Measurements from ENCODE around the gene HIP1. TPM values are rescaled to one million over a fixed set of nuclear protein-coding genes. Genes with fewer than 3 reads are reported as not detected.

Gene HIP1
- total RNA-seq, 1 experiment from 2014 or later: 32.0 TPM

- H3K4me2 ChIP-seq: no peak overlapping the region
- POLR2A ChIA-PET (ENCODE audit: unreplicated experiment): interaction anchor here (0.7 kb wide), 1 partner anchor 49 kb away, joined by 3 read pairs; no protein-coding TSS in a partner anchor
- H3F3A ChIP-seq (ENCODE audit: insufficient read depth, low read depth): no peaks in the 10 kb centered on the region
- no peak overlapping the region for H2AFZ ChIP-seq
- no peaks in the 10 kb centered on the region for H3K36me3 ChIP-seq (ENCODE audit: low read depth)
- no peaks in the 10 kb centered on the region for H3K9me2 ChIP-seq (ENCODE audit: insufficient read depth)
- no peaks in the 10 kb centered on the region for H3K4me1 ChIP-seq (replicated peaks; ENCODE audit: insufficient read depth)
- H3K79me2 ChIP-seq (ENCODE audit: low read depth): no peaks in the 10 kb centered on the region
- DNase-seq: no peak
- no peaks in the 10 kb centered on the region for H3K27me3 ChIP-seq (ENCODE audit: insufficient read depth, low read depth)
- BruUV-seq (replicated peaks): no TSS peak
- H4K20me1 ChIP-seq (ENCODE audit: insufficient read depth): no peaks in the 10 kb centered on the region
- CTCF ChIA-PET: no interaction called here
- H3K4me3 ChIP-seq: no peak overlapping the region
- no peaks in the 10 kb centered on the region for H3K9me3 ChIP-seq (ENCODE audit: insufficient read depth, low read depth)
- no peak overlapping the region for H3K27ac ChIP-seq
- TF ChIP-seq EZH2 (IDR thresholded peaks at IDR 0.05; ENCODE audit: low read depth) (no peak), CTCF (conservative IDR thresholded peaks at IDR 0.05) (no peak)
- intact Hi-C loops (cut with micrococcal nuclease; ENCODE audit: unreplicated experiment): no loop called here
Observed at GRCh38 chr7:75711656-75712514, 26.9 kb downstream of the HIP1 start.

- no peaks in the 10 kb centered on the region for H3F3A ChIP-seq (ENCODE audit: insufficient read depth, low read depth)
- BruUV-seq (replicated peaks): no TSS peak
- H3K36me3 ChIP-seq (ENCODE audit: low read depth): no peaks in the 10 kb centered on the region
- POLR2A ChIA-PET (ENCODE audit: unreplicated experiment): no interaction called here
- no peaks in the 10 kb centered on the region for H3K79me2 ChIP-seq (ENCODE audit: low read depth)
- H2AFZ ChIP-seq: no peak overlapping the region
- H4K20me1 ChIP-seq (ENCODE audit: insufficient read depth): no peaks in the 10 kb centered on the region
- H3K4me2 ChIP-seq: no peak overlapping the region
- CTCF ChIA-PET: no interaction called here
- no peaks in the 10 kb centered on the region for H3K27me3 ChIP-seq (ENCODE audit: insufficient read depth, low read depth)
- no peaks in the 10 kb centered on the region for H3K4me1 ChIP-seq (replicated peaks; ENCODE audit: insufficient read depth)
- DNase-seq: no peak
- H3K27ac ChIP-seq: no peak overlapping the region
- no peaks in the 10 kb centered on the region for H3K9me3 ChIP-seq (ENCODE audit: insufficient read depth, low read depth)
- intact Hi-C loops (cut with micrococcal nuclease; ENCODE audit: unreplicated experiment): no loop called here
- H3K4me3 ChIP-seq: no peak overlapping the region
- TF ChIP-seq CTCF (conservative IDR thresholded peaks at IDR 0.05) (no peak), EZH2 (IDR thresholded peaks at IDR 0.05; ENCODE audit: low read depth) (no peak)
- no peaks in the 10 kb centered on the region for H3K9me2 ChIP-seq (ENCODE audit: insufficient read depth)
Observed at GRCh38 chr7:75711076-75711475, 27.7 kb downstream of the HIP1 start.

DNA sequence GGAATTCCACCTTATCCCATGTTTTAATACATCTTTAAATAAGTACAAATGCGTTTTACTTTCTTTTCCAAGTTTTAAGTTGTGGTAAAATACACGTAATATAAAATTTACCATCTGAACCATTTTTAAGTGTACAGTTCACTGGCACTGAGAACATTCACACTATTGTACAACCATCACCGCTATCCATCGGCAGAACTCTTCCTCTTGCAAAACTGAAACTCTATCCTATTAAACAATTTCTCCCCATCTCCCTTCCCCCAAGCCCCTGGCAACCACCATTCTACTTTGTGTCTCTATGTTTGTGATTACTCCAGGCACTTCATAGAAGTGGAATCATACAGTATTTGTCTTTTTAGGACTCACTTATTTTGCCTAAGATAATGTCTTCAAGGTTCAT is 33.8 kb downstream of the HIP1 start:
- DNase-seq: no peak
- Histone ChIP-seq H3K9me3 (ENCODE audit: insufficient read depth, low read depth) (no peaks in the 10 kb centered on the region), H3K27ac (no peak overlapping the region), H3K27me3 (ENCODE audit: insufficient read depth, low read depth) (no peaks in the 10 kb centered on the region), H3K36me3 (ENCODE audit: low read depth) (no peaks in the 10 kb centered on the region), H3K4me1 (replicated peaks; ENCODE audit: insufficient read depth) (no peaks in the 10 kb centered on the region), H3K9me2 (ENCODE audit: insufficient read depth) (no peaks in the 10 kb centered on the region), H4K20me1 (ENCODE audit: insufficient read depth) (no peaks in the 10 kb centered on the region), H3K79me2 (ENCODE audit: low read depth) (no peaks in the 10 kb centered on the region), H3K4me3 (no peak overlapping the region), H3F3A (ENCODE audit: insufficient read depth, low read depth) (no peaks in the 10 kb centered on the region), H3K4me2 (0 out of 2 replicates have a peak overlapping the region, but pooled peaks have one; percentile 30), H2AFZ (no peak overlapping the region)
- TF ChIP-seq CTCF (conservative IDR thresholded peaks at IDR 0.05) (no peak), EZH2 (IDR thresholded peaks at IDR 0.05; ENCODE audit: low read depth) (no peak)
- ChIA-PET POLR2A (ENCODE audit: unreplicated experiment) (no interaction called here), CTCF (no interaction called here)
- intact Hi-C loops (cut with micrococcal nuclease; ENCODE audit: unreplicated experiment): no loop called here
- BruUV-seq (replicated peaks): no TSS peak

Data from PC-9 (cell line).